ENCODE results near the gene ALDH3A2. TPM values are rescaled to one million over a fixed set of nuclear protein-coding genes. Genes with fewer than 3 reads are reported as not detected.

ALDH3A2 gene
- total RNA-seq, 1 donor from 2014 or later: 60.4 TPM

DNA sequence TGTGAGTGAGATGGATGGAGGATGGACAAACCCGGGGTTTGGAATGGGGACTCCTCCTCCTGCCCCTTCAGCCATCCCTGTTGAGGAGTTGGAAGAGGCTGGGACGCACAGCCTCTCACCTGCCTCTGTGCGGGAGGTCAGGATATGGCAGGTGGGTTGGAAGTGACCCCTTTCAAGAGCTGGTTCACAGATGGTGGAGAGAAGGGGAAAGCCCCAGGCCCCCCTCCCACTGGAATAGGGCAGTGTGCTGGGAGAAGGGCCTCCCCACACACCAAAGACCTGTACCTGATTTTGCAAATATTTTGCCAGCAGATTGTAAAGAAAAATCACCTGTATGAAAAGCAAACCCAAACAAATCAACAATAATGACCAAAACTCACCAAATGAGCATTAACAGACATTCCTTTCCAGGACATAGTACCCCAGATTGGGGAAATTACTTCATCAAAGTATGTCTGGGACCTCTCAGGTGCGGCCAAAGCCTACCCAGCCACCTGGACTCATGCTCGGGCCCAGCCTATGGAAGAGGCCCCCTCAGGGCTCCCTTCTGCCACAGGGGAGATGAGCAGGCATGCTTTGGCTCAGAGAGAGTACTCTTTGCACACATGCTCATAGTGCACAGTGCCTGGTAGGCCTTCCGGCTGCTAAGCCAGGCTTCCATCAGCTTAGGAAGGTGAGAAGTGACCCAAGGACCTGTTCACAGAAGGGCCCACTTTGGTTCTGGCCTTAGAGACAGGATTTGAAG lies 60.1 kb downstream of the ALDH3A2 start:
- DNase-seq (no peak), ATAC-seq (no peak)
- intact Hi-C loops (cut with micrococcal nuclease): no loop called here

DNA sequence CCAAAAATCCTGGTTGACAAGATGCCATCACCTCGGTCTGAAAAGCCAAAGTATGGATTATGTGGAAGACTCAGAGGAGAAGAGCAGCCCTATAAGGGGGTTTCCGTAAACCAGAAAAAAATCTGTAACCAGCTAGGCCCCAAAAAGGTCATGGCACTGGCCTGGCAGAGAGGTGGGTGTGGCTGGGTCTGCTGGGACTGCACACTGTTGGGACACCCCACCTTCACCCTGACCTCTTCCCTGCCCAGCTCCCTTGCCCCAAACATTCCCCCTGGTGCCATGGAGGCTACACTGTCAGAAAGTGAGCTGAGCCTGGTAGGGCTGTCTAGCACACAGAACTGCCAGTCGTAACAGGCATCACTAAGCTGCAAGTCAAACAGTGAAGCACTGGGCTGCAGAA lies 61.3 kb downstream of the ALDH3A2 start:
- intact Hi-C loops (cut with micrococcal nuclease): no loop called here
- no peak for DNase-seq
- ATAC-seq: no peak

DNA sequence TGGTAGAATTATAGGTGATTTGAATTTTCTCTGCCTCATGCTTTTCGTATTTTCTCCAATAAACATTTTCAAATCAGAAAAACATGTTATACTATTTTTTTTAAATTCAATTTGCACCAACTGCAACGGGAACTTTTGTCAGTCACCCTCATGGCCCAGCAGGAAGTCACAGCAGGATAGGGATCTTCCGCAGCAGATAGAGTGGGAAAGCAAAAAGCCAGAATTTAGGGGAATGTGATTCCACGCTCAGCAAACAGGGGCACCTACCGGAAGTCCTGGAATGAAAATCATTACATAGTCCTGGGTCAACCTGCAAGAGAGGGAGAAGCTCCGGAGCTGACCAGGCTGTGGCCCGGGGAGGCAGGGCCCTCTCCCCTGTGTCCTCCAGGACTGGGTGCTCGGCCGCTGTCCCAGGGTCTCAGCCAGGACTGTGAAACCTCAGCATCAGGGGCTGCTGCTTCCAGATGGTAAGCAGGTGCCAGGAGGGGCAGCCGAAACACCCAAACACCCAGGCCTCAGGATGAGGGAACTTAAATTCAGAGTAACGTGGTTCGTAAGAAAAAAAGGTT lies 64.0 kb downstream of the ALDH3A2 start:
- DNase-seq (no peak), ATAC-seq (no peak)
- intact Hi-C loops (cut with micrococcal nuclease): no loop called here

DNA sequence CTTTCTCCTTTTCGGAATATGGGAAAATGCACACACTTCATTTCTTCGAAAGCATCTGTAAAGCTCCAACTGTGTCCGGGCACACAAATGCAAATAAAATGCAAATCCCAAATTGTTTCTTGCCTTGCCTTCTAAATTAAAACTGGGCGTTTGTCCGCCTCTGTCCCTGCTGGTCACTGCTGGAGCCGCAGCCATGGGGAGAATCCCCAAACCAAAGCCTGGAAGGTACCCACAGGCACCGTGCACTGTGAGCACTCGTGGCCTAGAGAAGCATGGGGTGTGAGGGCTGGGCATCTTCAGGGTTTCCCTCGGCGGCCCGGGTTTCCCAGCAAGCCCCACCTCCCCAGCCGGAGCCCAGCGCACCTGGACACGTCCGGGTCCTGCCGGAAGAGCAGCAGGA lies 64.9 kb downstream of the ALDH3A2 start:
- no peak for ATAC-seq
- DNase-seq: no peak
- intact Hi-C loops (cut with micrococcal nuclease): no loop called here

DNA sequence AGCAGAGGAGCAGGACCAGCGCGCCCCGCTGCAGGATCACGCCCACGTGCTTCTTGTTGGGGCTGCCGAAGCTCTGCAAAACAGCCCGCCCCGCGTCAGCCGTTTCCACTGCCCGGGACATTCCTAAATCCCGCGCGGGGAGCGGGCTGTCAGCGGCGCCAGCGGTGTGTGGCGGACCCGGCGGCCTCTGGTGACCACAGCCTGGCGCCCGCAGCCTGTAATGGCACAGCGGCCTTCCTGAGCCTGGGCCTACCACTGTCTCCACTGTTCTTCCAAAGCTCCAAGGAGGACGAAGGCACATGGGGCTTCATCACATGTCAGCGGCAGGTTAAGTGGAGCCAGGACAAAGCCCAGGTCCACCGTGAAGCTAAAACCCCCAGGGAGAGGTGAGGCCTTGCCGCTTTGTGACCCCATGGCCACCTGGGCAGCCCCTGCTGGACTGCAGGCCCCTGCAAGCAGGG lies 65.4 kb downstream of the ALDH3A2 start:
- no peak for ATAC-seq

DNA sequence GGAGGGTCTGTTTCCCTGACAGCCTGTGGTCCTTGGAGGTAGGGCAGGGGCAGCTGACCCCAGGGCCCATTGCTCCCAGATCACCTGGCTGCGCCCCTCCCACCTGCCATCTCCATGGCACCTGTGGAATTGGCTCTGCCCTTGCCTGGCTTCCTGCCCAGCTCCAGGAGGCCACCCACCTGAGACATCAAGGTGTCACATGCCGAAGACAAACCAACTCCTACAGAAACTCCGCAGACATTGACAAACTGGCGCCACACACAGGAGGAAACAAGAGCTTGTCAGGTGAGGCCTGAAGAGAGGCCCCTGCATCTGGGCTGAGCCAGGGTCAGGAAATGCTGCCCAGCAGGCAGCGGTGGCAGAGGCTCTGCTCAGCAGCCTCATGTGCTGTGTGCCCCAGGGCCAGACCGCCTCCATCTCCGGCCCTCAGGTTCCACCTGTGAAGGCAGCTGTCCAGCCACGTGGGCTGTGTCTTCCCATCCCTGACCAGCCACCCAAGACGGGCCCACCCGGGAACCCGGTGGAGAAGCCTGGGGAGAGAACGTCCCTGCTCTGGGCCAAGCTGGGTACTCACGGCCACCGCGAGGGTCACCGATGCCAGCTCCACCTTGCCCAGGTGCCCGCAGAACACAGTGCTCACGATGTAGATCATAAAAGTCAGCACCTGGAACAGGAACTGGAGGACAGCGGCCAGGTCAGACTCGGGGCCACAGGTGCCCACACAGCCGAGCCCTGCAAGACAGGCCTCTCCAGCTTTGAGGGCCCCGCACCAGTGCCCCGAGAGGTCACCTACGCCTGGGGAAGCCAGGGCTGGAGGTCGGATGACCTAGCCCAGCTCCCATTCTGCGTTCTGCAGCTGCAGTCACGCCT lies 66.2 kb downstream of the ALDH3A2 start:
- ATAC-seq (no peak), DNase-seq (no peak)
- intact Hi-C loops (cut with micrococcal nuclease): no loop called here

More for the DNA sequence above, 65.4 kb downstream of the ALDH3A2 start:
- intact Hi-C loops (cut with micrococcal nuclease): no loop called here
- DNase-seq: no peak

DNA sequence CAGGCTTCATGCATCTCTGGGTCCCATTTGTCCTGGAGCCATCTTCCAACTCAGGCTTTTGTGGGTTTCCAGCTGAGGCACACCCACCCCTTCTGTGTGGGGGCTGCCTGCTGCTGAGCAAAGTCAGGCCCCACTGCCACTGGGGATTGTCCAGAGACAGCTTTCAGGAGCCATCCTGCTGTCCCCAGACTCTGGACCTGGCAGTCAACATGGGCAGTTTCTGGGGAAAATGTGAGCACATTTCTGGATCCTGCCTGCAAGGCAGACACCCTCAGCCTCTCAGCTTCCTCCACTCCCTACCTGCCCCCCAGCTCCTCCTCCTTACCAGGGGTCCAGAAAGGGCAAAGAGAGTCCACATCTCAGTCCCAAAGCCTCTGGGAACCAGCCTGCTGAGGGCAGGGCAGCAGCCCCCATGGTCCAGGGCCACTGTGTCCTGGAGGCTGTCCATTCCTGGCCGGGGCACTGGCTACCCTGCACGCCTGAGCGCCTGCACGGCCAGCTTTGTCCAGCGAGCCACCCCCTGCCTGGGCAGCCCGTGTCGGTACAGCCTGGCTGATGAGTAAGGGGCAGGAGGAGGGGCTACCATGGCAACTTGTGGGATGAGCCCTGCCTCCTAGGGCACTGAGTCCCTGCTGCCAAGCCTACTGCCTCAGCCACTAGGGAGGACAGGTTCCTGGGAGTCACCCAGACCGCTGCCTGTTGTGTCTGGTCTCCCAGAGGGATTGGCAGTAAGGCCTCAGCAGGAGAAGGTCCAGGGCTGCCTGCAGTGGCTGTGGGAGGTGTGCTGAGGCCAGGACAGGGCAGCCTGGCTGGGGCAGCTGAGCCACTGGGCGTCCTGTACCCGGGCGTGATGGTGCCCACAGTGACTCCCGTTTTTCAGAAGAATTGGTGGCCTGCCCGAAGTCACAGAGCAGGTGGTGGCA lies 67.8 kb downstream of the ALDH3A2 start, which contains the start of gene SLC47A2:
Gene SLC47A2, minus strand, starts transcription at position 477 of the 923 bp plus-strand sequence. Its CDS starts 29 bp downstream, at position 448.
- peak; percentile 77 for ATAC-seq
- no peak for DNase-seq
- intact Hi-C loops (cut with micrococcal nuclease): no loop called here

DNA sequence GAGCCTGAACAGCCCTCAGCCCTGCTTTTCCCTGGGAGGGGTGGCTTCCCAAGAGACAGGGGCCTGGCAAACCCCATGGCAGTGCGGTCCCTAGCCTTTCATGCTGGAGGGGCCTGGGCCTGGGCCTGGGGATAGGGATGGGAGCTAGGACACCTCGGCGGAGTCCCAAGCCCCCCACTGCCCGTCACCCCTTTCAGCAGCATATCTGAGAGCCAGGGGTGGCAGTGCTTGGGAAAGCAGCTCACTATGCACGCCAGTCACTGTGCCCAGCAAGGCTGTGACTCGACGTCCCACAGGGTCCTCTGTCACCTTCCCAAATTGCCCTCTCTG lies 68.4 kb downstream of the ALDH3A2 start:
- no peak for DNase-seq
- intact Hi-C loops (cut with micrococcal nuclease): no loop called here
- no peak for ATAC-seq

DNA sequence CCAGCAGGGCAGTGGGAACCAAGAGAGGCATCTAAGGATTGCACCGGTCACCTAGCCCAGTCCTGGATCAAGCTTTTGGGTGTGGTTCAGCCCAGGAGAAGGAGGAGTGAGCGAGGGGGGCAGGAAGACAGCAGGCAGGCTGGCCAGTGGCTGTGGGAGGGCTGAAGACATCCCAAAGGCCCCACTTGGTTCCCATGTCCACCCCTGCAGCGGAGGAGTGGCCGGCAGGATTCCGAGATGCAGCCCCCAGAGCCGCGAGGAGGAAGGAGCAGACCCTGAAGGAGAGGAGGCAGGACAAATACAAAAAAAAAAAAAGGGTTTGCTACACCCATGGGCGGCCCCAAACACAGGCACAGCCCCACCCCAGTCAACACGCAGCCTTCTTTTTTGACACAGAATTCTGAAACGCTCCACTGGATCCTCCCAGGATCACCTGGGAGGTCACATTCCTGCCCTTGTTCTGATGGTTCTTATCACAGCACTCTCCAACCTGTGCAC lies 68.9 kb downstream of the ALDH3A2 start:
- ATAC-seq: no peak
- intact Hi-C loops (cut with micrococcal nuclease): no loop called here
- DNase-seq: no peak

DNA sequence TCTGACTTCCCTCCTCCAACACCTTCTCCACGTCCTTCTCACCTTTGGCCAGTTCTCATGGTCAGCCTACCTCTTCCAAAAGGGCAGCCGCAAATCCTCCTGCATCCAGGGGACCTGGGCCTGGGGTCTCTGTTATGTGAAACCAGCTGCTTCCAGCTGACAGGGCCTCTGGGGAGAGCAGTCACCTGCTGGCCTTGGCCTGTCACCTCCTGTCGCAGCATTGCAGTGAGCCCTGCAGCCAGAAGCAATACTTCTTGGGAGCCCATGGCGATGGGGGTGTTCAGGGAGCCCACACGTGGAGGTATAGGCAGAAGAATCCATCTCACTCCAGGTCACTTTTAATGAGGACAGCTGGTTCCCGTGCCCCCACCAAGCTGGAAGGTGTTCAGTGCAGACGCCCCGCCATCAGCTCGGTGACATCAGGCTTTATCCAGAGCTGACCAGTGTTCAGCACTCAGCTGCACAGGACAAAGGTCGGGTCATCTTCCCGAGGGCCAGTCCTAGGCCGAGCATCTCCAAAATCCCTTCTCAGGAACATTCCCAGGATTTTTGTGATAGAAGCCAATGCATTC lies 69.6 kb downstream of the ALDH3A2 start:
- ATAC-seq (no peak), DNase-seq (no peak)
- intact Hi-C loops (cut with micrococcal nuclease): no loop called here

DNA sequence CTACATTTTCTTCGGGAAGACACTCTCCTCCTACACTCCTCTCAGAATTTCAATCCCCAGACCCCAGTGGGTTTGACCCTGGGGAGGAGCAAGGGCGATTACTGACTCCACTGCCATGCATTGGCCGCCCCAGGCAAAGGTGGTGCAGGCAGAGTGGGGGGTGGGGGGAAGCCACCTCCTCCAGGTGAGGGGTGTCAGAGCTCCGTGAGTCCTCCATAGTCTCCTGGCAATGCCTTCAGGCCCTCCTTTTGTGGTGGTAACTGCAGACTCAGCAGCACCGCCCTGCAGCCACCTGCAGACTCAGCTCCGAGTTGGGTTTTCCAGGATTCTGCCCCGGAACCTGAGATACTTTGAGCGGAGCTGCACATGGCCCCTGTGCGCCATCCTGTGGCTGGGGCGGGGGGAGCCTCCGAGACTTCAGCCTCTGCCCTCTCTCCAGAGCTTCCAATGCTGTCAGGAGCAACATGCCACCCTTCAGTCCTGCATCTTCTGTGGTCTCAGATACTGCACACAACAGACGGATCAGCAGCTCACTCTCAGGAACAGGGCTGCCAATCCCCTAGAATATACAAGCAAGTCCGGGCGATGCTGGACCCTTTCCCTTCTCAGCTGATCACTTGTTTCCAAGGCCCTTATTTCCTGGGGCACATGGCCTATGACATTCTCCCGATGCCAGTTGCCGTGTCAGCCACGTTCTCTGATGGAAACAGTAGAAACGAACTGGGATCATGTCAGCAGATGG lies 70.2 kb downstream of the ALDH3A2 start:
- DNase-seq (no peak), ATAC-seq (no peak)
- intact Hi-C loops (cut with micrococcal nuclease): no loop called here

DNA sequence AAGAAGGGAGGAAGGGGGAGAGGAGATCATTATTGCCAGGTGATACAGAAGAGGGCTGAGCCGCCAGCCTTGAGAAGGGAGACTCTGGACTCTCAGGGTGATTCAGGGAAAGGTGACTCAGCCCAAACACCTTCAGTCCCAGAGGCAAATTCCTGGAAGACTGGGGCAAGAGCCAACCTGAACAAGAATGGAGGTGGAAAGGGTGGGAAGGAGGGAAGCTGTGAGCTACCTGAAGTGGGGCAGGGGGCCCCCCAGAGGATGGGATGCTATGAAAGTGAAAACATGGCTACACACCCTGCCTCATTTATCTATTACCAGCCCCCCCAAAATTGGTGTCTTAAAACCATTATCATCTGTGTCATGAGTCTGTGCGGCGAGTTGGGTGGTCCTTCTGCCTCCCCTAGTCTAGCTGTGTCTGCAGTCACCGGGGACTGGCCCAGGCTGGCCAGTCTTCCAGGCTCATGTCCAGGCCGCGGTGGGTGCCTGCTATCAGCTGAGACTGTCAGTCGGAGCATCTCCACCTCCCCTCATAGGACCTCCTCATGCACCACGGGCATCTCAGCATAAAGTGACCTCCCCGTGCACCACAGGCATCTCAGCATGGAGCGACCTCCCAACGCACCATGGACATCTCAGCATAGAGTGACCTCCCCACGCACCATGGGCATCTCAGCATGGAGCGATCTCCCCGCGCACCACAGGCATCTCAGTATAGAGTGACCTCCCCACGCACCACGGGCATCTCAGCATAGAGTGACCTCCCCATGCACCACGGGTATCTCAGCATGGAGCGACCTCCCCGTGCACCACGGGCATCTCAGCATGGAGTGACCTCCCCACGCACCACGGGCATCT lies 71.0 kb downstream of the ALDH3A2 start:
- DNase-seq (no peak), ATAC-seq (no peak)
- intact Hi-C loops (cut with micrococcal nuclease): no loop called here

DNA sequence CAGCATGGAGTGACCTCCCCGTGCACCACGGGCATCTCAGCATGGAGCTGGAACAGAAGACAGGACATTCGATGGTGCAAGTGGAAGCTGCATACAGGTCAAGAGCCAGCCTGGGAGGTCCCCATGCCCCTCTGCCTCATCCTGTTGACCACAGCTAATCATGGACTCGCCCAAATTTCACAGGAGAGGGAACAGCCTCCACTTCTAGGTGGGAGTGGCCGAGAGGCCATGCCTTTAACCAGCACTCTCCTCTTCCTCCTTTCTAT lies 71.6 kb downstream of the ALDH3A2 start:
- intact Hi-C loops (cut with micrococcal nuclease): no loop called here
- DNase-seq: no peak
- no peak for ATAC-seq

DNA sequence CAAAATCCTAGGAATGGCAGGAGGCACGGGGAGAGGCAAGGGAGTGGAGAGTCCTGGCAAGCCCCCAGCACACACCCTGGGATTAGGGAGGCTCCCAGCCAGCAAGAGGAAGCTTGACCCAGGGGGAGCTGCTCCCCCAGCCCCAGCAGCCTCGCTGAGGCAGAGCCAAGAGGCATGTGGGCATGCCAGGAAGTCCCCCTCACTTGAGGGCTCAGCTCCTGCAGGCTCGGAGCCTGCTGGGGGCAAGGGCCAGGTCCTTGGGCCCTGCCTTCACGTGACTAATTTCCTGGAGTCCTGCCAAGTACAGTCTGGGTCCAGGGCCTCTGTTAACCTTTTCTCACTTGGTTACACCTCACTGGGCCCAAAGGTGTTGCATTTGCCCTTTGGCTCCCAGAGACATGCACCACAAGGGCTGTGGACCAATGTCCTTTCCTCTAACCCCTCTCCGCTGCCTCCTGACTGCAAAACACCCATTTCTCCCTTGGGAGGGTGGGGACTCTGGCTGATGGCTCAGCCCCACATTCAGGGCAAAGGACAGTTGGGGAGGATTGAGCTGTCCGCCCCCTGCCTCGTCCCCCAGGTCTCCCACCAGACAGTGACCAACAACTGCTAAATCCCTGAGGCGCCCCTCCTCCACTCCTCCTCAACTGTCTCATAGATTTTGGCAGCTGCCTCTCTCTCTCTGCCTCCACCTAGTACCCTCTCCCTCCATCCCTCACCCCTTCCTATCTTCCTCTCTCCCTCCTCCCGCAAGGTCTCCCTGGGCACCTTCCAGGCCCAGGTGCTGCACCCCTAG lies 72.3 kb downstream of the ALDH3A2 start:
- ATAC-seq (no peak), DNase-seq (no peak)
- intact Hi-C loops (cut with micrococcal nuclease): no loop called here

DNA sequence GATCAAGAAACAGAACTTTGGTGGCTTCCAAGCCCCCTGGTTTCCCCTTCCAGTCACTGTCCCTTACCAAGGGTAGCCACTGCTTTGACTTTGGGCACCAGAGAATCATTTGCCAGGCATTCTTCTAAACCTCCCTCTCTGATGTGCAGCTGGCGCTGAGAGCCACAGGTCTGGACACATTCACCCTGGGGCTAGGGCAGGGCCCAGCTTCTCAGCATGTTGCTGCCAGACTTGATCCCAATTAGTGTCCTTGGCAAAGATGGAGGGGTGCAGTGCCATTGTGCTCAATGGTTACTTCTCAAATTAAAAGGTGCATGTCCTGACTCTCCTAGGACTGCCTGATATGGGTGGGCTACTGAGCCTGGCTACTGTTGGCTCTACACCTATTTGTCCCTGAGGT lies 75.4 kb downstream of the ALDH3A2 start:
- ATAC-seq (no peak), DNase-seq (no peak)
- intact Hi-C loops (cut with micrococcal nuclease): no loop called here
